OCI-LY7 (cell line): ENCODE data around the gene MANSC1.

Source experiments
- EZH2phosphoT487 ChIP-seq: fragments of 200-600 bp; sonication (generic); IDR thresholded peaks from 2 replicates; pipeline ENCODE4 v1.6.1; 2018; ENCODE audit warnings: low read depth, borderline replicate concordance, mild to moderate bottlenecking, mixed run types, antibody characterized with exemption, low read length, moderate library complexity, mixed read lengths
- TF ChIP-seq, protein P1 (sequence below): fragments of 200-600 bp; sonication (generic); conservative IDR thresholded peaks from 2 replicates; pipeline ENCODE4 v1.5.1; 2014; ENCODE audit warnings: mild to moderate bottlenecking, antibody characterized with exemption, low read length, moderate library complexity, mixed read lengths

GRCh38 chr12:12331896-12332295 lies 18.1 kb downstream of the MANSC1 start:
- TF ChIP-seq, protein P1, sequence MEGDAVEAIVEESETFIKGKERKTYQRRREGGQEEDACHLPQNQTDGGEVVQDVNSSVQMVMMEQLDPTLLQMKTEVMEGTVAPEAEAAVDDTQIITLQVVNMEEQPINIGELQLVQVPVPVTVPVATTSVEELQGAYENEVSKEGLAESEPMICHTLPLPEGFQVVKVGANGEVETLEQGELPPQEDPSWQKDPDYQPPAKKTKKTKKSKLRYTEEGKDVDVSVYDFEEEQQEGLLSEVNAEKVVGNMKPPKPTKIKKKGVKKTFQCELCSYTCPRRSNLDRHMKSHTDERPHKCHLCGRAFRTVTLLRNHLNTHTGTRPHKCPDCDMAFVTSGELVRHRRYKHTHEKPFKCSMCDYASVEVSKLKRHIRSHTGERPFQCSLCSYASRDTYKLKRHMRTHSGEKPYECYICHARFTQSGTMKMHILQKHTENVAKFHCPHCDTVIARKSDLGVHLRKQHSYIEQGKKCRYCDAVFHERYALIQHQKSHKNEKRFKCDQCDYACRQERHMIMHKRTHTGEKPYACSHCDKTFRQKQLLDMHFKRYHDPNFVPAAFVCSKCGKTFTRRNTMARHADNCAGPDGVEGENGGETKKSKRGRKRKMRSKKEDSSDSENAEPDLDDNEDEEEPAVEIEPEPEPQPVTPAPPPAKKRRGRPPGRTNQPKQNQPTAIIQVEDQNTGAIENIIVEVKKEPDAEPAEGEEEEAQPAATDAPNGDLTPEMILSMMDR, result no peak
- TF ChIP-seq EZH2phosphoT487, result no peak
